IMR-90 (cell line): ENCODE data around the gene BNIP3. TPM values are rescaled to one million over a fixed set of nuclear protein-coding genes. Genes with fewer than 3 reads are reported as not detected.

Experiments
- ATAC-seq: fragments of 200-7000 bp; cut with Tn5 transposase; 2 replicates; pipeline ENCODE4 v1.9.1; 2020; ENCODE audit warnings: low read depth, mild to moderate bottlenecking, moderate library complexity
- BruUV-seq: library from RNA; stranded (reverse); fragments of 400-500 nt; replicated peaks from 2 replicates; lab custom pipeline; 2021; lab: Mats Ljungman, UMichigan
- CTCF ChIA-PET: fragments of 300-600 bp; formaldehyde crosslinking; extraction: SDS; loops from one replicate; lab custom pipeline; 2021; ENCODE audit warnings: antibody characterized with exemption; lab: Yijun Ruan, JAX
- POLR2A ChIA-PET: fragments of 300-600 bp; sonication (Branson Sonifier 250); formaldehyde crosslinking; loops from one replicate; lab custom pipeline; 2022; ENCODE audit warnings: antibody characterized with exemption; ENCODE audit not compliant: unreplicated experiment; lab: Charles Lee
- DNase-seq: peaks from one replicate; pipeline ENCODE4 v3.0.0; 2013
- H2AFZ ChIP-seq: replicated peaks from 2 replicates; pipeline ENCODE3; 2013; ENCODE audit warnings: low read length, mild to moderate bottlenecking; ENCODE audit not compliant: poor library complexity
- H2AK5ac ChIP-seq: 2 replicates; pipeline ENCODE4 v1.6.1; 2013; ENCODE audit warnings: low read depth, low read length, inconsistent platforms
- H2AK9ac ChIP-seq: replicated peaks from 2 replicates; pipeline ENCODE3; 2013; ENCODE audit warnings: mild to moderate bottlenecking, low read depth, low read length, moderate library complexity; ENCODE audit not compliant: poor library complexity
- H2BK120ac ChIP-seq: 2 replicates; pipeline ENCODE4 v1.6.1; 2013; ENCODE audit warnings: low read depth, low read length, inconsistent platforms
- H2BK15ac ChIP-seq: 3 replicates; pipeline ENCODE4 v1.6.1; 2013; ENCODE audit warnings: low read depth, low read length, inconsistent platforms
- H2BK20ac ChIP-seq: 2 replicates; pipeline ENCODE4 v1.6.1; 2013; ENCODE audit warnings: low read depth, mild to moderate bottlenecking, inconsistent platforms, low read length, moderate library complexity
- H2BK5ac ChIP-seq: 2 replicates; pipeline ENCODE4 v1.6.1; 2013; ENCODE audit warnings: mild to moderate bottlenecking, low read depth, low read length, inconsistent platforms; ENCODE audit not compliant: poor library complexity, severe bottlenecking
- H3K14ac ChIP-seq: replicated peaks from 2 replicates; pipeline ENCODE4 v1.6.1; 2013; ENCODE audit warnings: low read depth, low read length, inconsistent platforms
- H3K18ac ChIP-seq: 2 replicates; pipeline ENCODE4 v1.6.1; 2013; ENCODE audit warnings: low read depth, low read length, control low read depth
- H3K23ac ChIP-seq: 2 replicates; pipeline ENCODE4 v1.6.1; 2013; ENCODE audit warnings: low read depth, low read length, inconsistent platforms
- H3K27ac ChIP-seq: 2 replicates; pipeline ENCODE4 v1.5.1; 2013; ENCODE audit warnings: mild to moderate bottlenecking, control low read depth, low read length; ENCODE audit not compliant: insufficient read depth
- H3K27me3 ChIP-seq: 2 replicates; pipeline ENCODE4 v1.6.1; 2013; ENCODE audit warnings: low read length; ENCODE audit not compliant: control insufficient read depth, insufficient read depth
- H3K36me3 ChIP-seq: 2 replicates; pipeline ENCODE4 v1.6.1; 2013; ENCODE audit warnings: low read length, mixed read lengths; ENCODE audit not compliant: control insufficient read depth, insufficient read depth
- H3K4ac ChIP-seq: 2 replicates; pipeline ENCODE4 v1.6.1; 2013; ENCODE audit warnings: low read depth, low read length, inconsistent platforms
- H3K4me1 ChIP-seq: 2 replicates; pipeline ENCODE4 v1.6.1; 2013; ENCODE audit warnings: low read length, mixed read lengths; ENCODE audit not compliant: control insufficient read depth, insufficient read depth
- H3K4me2 ChIP-seq: 2 replicates; pipeline ENCODE4 v1.6.1; 2013; ENCODE audit warnings: low read depth, mild to moderate bottlenecking, control low read depth, low read length, moderate library complexity
- H3K4me3 ChIP-seq: 2 replicates; pipeline ENCODE4 v1.5.1; 2013; ENCODE audit warnings: low read depth, mild to moderate bottlenecking, control low read depth, low read length, moderate library complexity; ENCODE audit not compliant: insufficient read depth
- H3K56ac ChIP-seq: 2 replicates; pipeline ENCODE4 v1.6.1; 2013; ENCODE audit warnings: low read length, inconsistent platforms; ENCODE audit not compliant: insufficient read depth; ENCODE audit errors: extremely low read depth
- H3K79me1 ChIP-seq, 2 experiments: 2 replicates each; pipeline ENCODE4 v1.6.1; 2013; ENCODE audit warnings: low read length in 2 of 2, inconsistent platforms in 1 of 2, low read depth in 1 of 2
- H3K9ac ChIP-seq: 2 replicates; pipeline ENCODE4 v1.6.1; 2013; ENCODE audit warnings: low read depth, low read length, control low read depth
- H3K9me1 ChIP-seq: 2 replicates; pipeline ENCODE4 v1.6.1; 2013; ENCODE audit warnings: low read length, inconsistent platforms; ENCODE audit not compliant: insufficient read depth
- H3K9me3 ChIP-seq: 2 replicates; pipeline ENCODE4 v1.6.1; 2013; ENCODE audit warnings: low read length; ENCODE audit not compliant: control insufficient read depth, insufficient read depth
- H4K20me1 ChIP-seq: 2 replicates; pipeline ENCODE4 v1.6.1; 2013; ENCODE audit warnings: low read length, inconsistent platforms; ENCODE audit not compliant: insufficient read depth
- H4K5ac ChIP-seq: 2 replicates; pipeline ENCODE4 v1.6.1; 2013; ENCODE audit warnings: mild to moderate bottlenecking, low read depth, low read length, control low read depth
- H4K8ac ChIP-seq, 2 experiments: 2 replicates each; pipeline ENCODE4 v1.6.1; 2013; ENCODE audit warnings: low read depth in 2 of 2, low read length in 2 of 2, control low read depth in 1 of 2, inconsistent platforms in 1 of 2
- H4K91ac ChIP-seq: 2 replicates; pipeline ENCODE4 v1.6.1; 2013; ENCODE audit warnings: low read depth, low read length, inconsistent platforms; ENCODE audit not compliant: insufficient read depth
- BHLHE40 ChIP-seq: fragments of 150-350 bp; IDR thresholded peaks from 2 replicates; pipeline ENCODE4 v1.6.1; 2016; ENCODE audit warnings: mild to moderate bottlenecking, low read depth, low read length
- CEBPB ChIP-seq: IDR thresholded peaks from 2 replicates; pipeline ENCODE4 v1.6.1; 2012; ENCODE audit warnings: low read depth, low read length, improper control_type of control experiment
- CHD1 ChIP-seq: IDR thresholded peaks from 2 replicates; pipeline ENCODE4 v1.6.1; 2012; ENCODE audit warnings: low read depth, low read length, improper control_type of control experiment
- CTCF ChIP-seq: conservative IDR thresholded peaks from 2 replicates; pipeline ENCODE4 v1.5.1; 2012; ENCODE audit warnings: mild to moderate bottlenecking, low read depth, low read length, improper control_type of control experiment
- ELK1 ChIP-seq: fragments of 150-350 bp; IDR thresholded peaks from 2 replicates; pipeline ENCODE4 v1.6.1; 2016; ENCODE audit warnings: low read depth, mild to moderate bottlenecking, low read length, moderate library complexity, borderline replicate concordance
- FOS ChIP-seq: fragments of 150-350 bp; IDR thresholded peaks from 2 replicates; pipeline ENCODE4 v1.6.1; 2016; ENCODE audit warnings: low read depth, low read length
- MAFK ChIP-seq: IDR thresholded peaks from 2 replicates; pipeline ENCODE4 v1.6.1; 2012; ENCODE audit warnings: low read depth, low read length, improper control_type of control experiment
- MAZ ChIP-seq: IDR thresholded peaks from 2 replicates; pipeline ENCODE4 v1.6.1; 2012; ENCODE audit warnings: low read depth, mild to moderate bottlenecking, low read length, improper control_type of control experiment, moderate library complexity, borderline replicate concordance
- MXI1 ChIP-seq: IDR thresholded peaks from 2 replicates; pipeline ENCODE4 v1.6.1; 2012; ENCODE audit warnings: low read depth, mild to moderate bottlenecking, low read length, moderate library complexity, borderline replicate concordance
- NFE2L2 ChIP-seq: fragments of 150-350 bp; IDR thresholded peaks from 2 replicates; pipeline ENCODE4 v1.6.1; 2016; ENCODE audit warnings: low read depth, mild to moderate bottlenecking, low read length
- POLR2A ChIP-seq: IDR thresholded peaks from 2 replicates; pipeline ENCODE4 v1.6.1; 2012; ENCODE audit warnings: mild to moderate bottlenecking, low read depth, low read length
- RAD21 ChIP-seq: IDR thresholded peaks from 2 replicates; pipeline ENCODE4 v1.6.1; 2012; ENCODE audit warnings: low read length, improper control_type of control experiment
- RCOR1 ChIP-seq: IDR thresholded peaks from 2 replicates; pipeline ENCODE4 v1.6.1; 2012; ENCODE audit warnings: mild to moderate bottlenecking, low read length, improper control_type of control experiment; ENCODE audit not compliant: insufficient replicate concordance
- RFX5 ChIP-seq: IDR thresholded peaks from 2 replicates; pipeline ENCODE4 v1.8.0; 2012; ENCODE audit warnings: low read depth, mild to moderate bottlenecking, low read length, moderate library complexity
- SMC3 ChIP-seq: fragments of 150-350 bp; IDR thresholded peaks from 2 replicates; pipeline ENCODE4 v1.6.1; 2016; ENCODE audit warnings: low read depth, mild to moderate bottlenecking, antibody characterized with exemption, low read length, moderate library complexity
- USF2 ChIP-seq: fragments of 150-350 bp; IDR thresholded peaks from 2 replicates; pipeline ENCODE4 v1.6.1; 2017; ENCODE audit warnings: mild to moderate bottlenecking, antibody characterized with exemption, low read length, low read depth
- WGBS, 2 experiments: methylation state at CpG; one replicate each; pipeline versions ENCODE4 v1.1.5 to v1.1.7; 2013; ENCODE audit warnings: missing lambda C conversion rate in 2 of 2; ENCODE audit not compliant: insufficient read length in 1 of 2; ENCODE audit errors: extremely low coverage in 2 of 2; 5-methylcytosine and 5-hydroxymethylcytosine counted together
- dilution Hi-C: fragments of 300-500 bp; cut with HindIII; formaldehyde crosslinking; loops from one replicate; pipeline ENCODE4 v1.14.3; 2018; ENCODE audit warnings: low sequenced_read_pairs; ENCODE audit not compliant: unreplicated experiment
- in situ Hi-C: fragments of 300-500 bp; cut with MboI; formaldehyde crosslinking; loops from 3 replicates; pipeline ENCODE4 v1.14.3; 2019; ENCODE audit warnings: low sequenced_read_pairs, inconsistent platforms, mixed read lengths
- intact Hi-C: fragments of 100-400 bp; cut with micrococcal nuclease; formaldehyde crosslinking; loops from 2 replicates; pipeline ENCODE4 v1.10.0; 2022
- polyA plus RNA-seq, 3 experiments: library from polyadenylated mRNA; depleted of rRNA; stranded (reverse); fragments of >200 nt; gene quantifications; 2 replicates each; pipeline ENCODE4 v1.2.3, GENCODE V29; 2012; ENCODE audit warnings: low replicate concordance in 1 of 3
- total RNA-seq: library from RNA; depleted of rRNA; stranded (reverse); fragments of >200 nt; gene quantifications from 2 replicates; pipeline ENCODE4 v1.2.3, GENCODE V29; 2012

BNIP3 gene
- total and polyA plus RNA-seq, 2 of the 4 experiments (the other 2 are of a cell fraction): 134 to 211 TPM

GRCh38 chr10:131955591-131956340 is 26.0 kb downstream of the BNIP3 start:
- Histone ChIP-seq H3K4me1 (no peaks in the 10 kb centered on the region), H3K23ac (no peak overlapping the region), H3K18ac (no peak overlapping the region), H4K91ac (no peak overlapping the region), H3K56ac (no peak overlapping the region), H3K4ac (no peak overlapping the region), H4K5ac (no peak overlapping the region), H3K14ac (no peak overlapping the region), H3K9ac (no peak overlapping the region), H3K9me3 (no peaks in the 10 kb centered on the region), H2BK120ac (no peak overlapping the region), H4K20me1 (peaks cover 6% of the 10 kb centered on the region), H3K79me1 (peaks cover 2 to 19% of the 10 kb centered on the region in 2 experiments), H3K27ac (no peak overlapping the region), H3K4me3 (no peak overlapping the region), H2BK5ac (no peak overlapping the region), H2AFZ (no peak overlapping the region), H3K9me1 (no peaks in the 10 kb centered on the region; the same call in 1 of the 2 replicates), H3K36me3 (peaks cover 35% of the 10 kb centered on the region), H2BK20ac (no peak overlapping the region), H2AK5ac (no peak overlapping the region), H4K8ac (no peak overlapping the region), H2BK15ac (no peak overlapping the region), H2AK9ac (no peak overlapping the region), H3K27me3 (no peaks in the 10 kb centered on the region), H3K4me2 (no peak overlapping the region)
- dilution Hi-C loops: no loop called here
- POLR2A ChIA-PET: no interaction called here
- in situ Hi-C loops: no loop called here
- intact Hi-C loops: no loop called here
- no peak for DNase-seq
- 95% methylated on average over 4 of the region's 38 CpGs; no CpG with 5 or more reads in 1 of the 2 experiments for WGBS, 2 experiments
- BruUV-seq: TSS peak; percentile 57
- CTCF ChIA-PET: no interaction called here
- TF ChIP-seq RFX5: no peak
- no peak for TF ChIP-seq MAFK
- TF ChIP-seq MXI1: no peak
- no peak for TF ChIP-seq SMC3
- no peak for TF ChIP-seq CHD1
- no peak for TF ChIP-seq ELK1
- no peak for TF ChIP-seq FOS
- no peak for TF ChIP-seq BHLHE40
- TF ChIP-seq CEBPB: no peak
- TF ChIP-seq CTCF: no peak
- no peak for TF ChIP-seq MAZ
- no peak for TF ChIP-seq POLR2A
- no peak for TF ChIP-seq RAD21
- no peak for TF ChIP-seq USF2
- TF ChIP-seq NFE2L2: no peak
- no peak for TF ChIP-seq RCOR1
- no peak for ATAC-seq
